GM10847 (cell line): ENCODE results near the gene BCHE.

Experiments used
- POLR2A ChIP-seq: IDR thresholded peaks from 2 replicates; pipeline ENCODE4 v1.6.1; 2011; ENCODE audit not compliant: insufficient read length; ENCODE audit errors: extremely low read depth

Gene BCHE

DNA sequence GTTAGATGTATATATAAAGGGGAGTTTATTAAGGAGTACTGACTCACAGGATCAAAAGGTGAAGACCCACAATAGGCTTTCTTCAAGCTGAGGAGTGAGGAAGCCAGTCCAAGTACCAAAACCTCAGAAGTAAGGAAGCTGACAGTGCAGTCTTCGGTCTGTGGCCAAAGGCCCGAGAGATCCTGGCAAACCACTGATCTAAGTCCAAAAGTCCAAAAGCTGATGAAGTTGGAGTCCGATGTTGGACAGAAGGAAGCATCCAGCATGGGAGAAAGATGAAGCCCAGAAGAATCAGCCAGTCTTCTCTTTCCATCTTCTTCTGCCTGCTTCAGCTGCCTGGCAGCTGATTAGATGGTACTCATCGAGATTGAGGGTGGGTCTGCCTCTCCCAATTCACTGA is 107.5 kb downstream of the BCHE start:
- TF ChIP-seq POLR2A = no peak

DNA sequence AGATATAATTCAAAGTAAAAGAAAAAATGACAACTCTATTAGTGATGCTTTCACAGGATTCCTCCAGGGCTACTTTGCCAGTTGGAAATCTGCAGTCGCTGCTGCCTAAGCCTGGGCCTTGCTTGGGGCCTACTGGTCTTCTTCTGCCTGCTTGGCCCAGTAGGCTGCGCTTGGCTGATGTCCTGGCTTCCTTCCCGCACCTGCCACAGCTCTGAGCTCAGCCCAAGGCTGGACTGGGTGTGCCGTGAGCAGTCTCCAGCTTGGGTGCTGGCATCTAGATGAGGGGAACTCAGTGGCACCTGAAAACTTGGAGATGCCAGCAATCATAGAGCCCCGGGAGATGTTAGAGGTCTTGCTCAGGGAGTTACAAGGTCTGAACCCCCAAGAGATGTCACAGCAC is 108.3 kb downstream of the BCHE start:
- TF ChIP-seq POLR2A = no peak

DNA sequence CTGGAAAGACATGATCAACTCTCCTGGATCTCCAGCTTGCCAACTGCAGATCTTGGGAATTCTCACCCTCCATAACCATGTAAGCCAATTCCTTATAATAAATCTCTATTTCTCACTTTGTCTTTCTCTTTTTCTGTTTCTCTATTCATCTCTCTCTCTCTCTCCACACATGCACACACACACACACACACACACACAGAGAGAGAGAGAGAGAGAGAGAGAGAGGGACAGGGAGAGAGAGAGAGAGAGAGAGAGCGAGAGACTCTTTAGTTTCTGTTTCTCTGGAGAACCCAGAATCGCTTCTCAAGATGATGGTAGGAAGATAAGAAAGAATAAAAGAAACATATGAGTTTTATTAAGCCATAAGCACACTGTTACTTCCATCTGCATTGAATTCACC is 111.9 kb downstream of the BCHE start:
- TF ChIP-seq POLR2A = no peak
